HepG2 (cell line): ENCODE measurements around the gene SPRTN. TPM values are rescaled to one million over a fixed set of nuclear protein-coding genes. Genes with fewer than 3 reads are reported as not detected.

Experiments
- ATAC-seq: fragments of 200-7000 bp; cut with Tn5 transposase; 3 replicates; pipeline ENCODE4 v1.9.1; 2020; ENCODE audit warnings: mild to moderate bottlenecking, moderate library complexity
- BruUV-seq: library from RNA; stranded (reverse); fragments of 400-500 nt; replicated peaks from 2 replicates; lab custom pipeline; 2021; lab: Mats Ljungman, UMichigan
- CTCF ChIA-PET: fragments of 300-600 bp; formaldehyde crosslinking; extraction: SDS; loops from one replicate; lab custom pipeline; 2021; ENCODE audit warnings: low total read pairs, inconsistent platforms, low intra/inter-chr PET ratio; lab: Yijun Ruan, JAX
- POLR2A ChIA-PET: fragments of 350-600 bp; sonication (Branson Sonifier 250); formaldehyde crosslinking; loops from one replicate; lab custom pipeline; 2020; ENCODE audit warnings: antibody characterized with exemption, inconsistent platforms; lab: Yijun Ruan, JAX
- DNase-seq: peaks from one replicate; pipeline ENCODE4 v3.0.0-alpha.2; 2015; ENCODE audit warnings: low spot score
- FAIRE-seq: peaks from 3 replicates; lab custom pipeline; 2011; peaks lifted over from hg19 to GRCh38; lab: Jason Lieb, UNC
- H2AFZ ChIP-seq: one replicate; pipeline ENCODE4 v1.6.1; 2011; ENCODE audit warnings: low read length, inconsistent platforms
- H3K27ac ChIP-seq: fragments of 300-600 bp; 3 replicates; pipeline ENCODE4 v1.8.0; 2011; ENCODE audit warnings: mixed run types, mild to moderate bottlenecking, mixed read lengths, low read length, inconsistent platforms; ENCODE audit not compliant: insufficient read depth; ENCODE audit errors: extremely low read length
- H3K27me3 ChIP-seq, 2 experiments: fragments of 200-600 bp in 1 of 2; 2 replicates in 1 of 2; 3 replicates in 1 of 2; pipeline versions ENCODE4 v1.6.0 to v1.8.0; 2011; ENCODE audit warnings: low read length in 2 of 2, mild to moderate bottlenecking in 2 of 2, moderate library complexity in 2 of 2, inconsistent platforms in 1 of 2; ENCODE audit not compliant: insufficient read depth in 2 of 2, control insufficient read depth in 1 of 2
- H3K36me3 ChIP-seq, 2 experiments: fragments of 200-600 bp in 1 of 2; replicated peaks in 1 of 2; 2 replicates in 1 of 2; 3 replicates in 1 of 2; pipeline versions ENCODE4 v1.5.1 to v1.8.0; 2011; ENCODE audit warnings: low read length in 2 of 2, inconsistent platforms in 1 of 2; ENCODE audit not compliant: insufficient read depth in 2 of 2, control insufficient read depth in 1 of 2
- H3K4me1 ChIP-seq: 2 replicates; pipeline ENCODE4 v1.5.1; 2012; ENCODE audit warnings: low read length, inconsistent platforms; ENCODE audit not compliant: insufficient read depth
- H3K4me2 ChIP-seq: 2 replicates; pipeline ENCODE4 v1.6.0; 2011; ENCODE audit warnings: low read depth, low read length, inconsistent platforms
- H3K4me3 ChIP-seq, 3 experiments: fragments of 200-600 bp in 1 of 3; sonication (generic), shearing (Covaris generic) in 1 of 3; replicated peaks in 1 of 3; 2 replicates each; pipeline ENCODE4 v1.5.1; 2011 to 2016; ENCODE audit warnings: low read length in 3 of 3, inconsistent platforms in 2 of 3, low read depth in 2 of 3, mild to moderate bottlenecking in 2 of 3, control low read depth in 1 of 3, mixed read lengths in 1 of 3; ENCODE audit not compliant: insufficient read depth in 1 of 3
- H3K79me2 ChIP-seq: one replicate; pipeline ENCODE4 v1.6.1; 2011; ENCODE audit warnings: low read length, inconsistent platforms; ENCODE audit not compliant: insufficient read depth
- H3K9ac ChIP-seq: 2 replicates; pipeline ENCODE4 v1.6.0; 2011; ENCODE audit warnings: mild to moderate bottlenecking, low read depth, low read length, inconsistent platforms; ENCODE audit not compliant: insufficient read depth
- H3K9me3 ChIP-seq: 2 replicates; pipeline ENCODE4 v1.5.1; 2012; ENCODE audit warnings: mild to moderate bottlenecking, low read length
- H4K20me1 ChIP-seq: 2 replicates; pipeline ENCODE4 v1.6.0; 2011; ENCODE audit warnings: inconsistent platforms, mild to moderate bottlenecking, low read length, moderate library complexity; ENCODE audit not compliant: insufficient read depth
- ETV6 ChIP-seq: sonication (generic); formaldehyde crosslinking; conservative IDR thresholded peaks from 2 replicates; pipeline ENCODE4 v1.4.0; 2020; ENCODE audit warnings: missing genetic modification reagents
- GABPA ChIP-seq, 2 experiments: IDR thresholded peaks; 2 replicates each; pipeline ENCODE4 v1.6.1; 2011 to 2016; ENCODE audit warnings: low read depth in 2 of 2, low read length in 1 of 2, missing biosample characterization in 1 of 2, missing genetic modification characterization in 1 of 2
- HNRNPLL ChIP-seq: fragments of 200-400 bp; formaldehyde crosslinking; IDR thresholded peaks from 2 replicates; pipeline ENCODE4 v1.6.1; 2017; ENCODE audit warnings: mild to moderate bottlenecking, low read depth, low read length; ENCODE audit not compliant: poor library complexity, severe bottlenecking
- JARID2 ChIP-seq: sonication (generic); formaldehyde crosslinking; IDR thresholded peaks from 2 replicates; pipeline ENCODE4 v1.8.1; 2023; ENCODE audit warnings: missing genetic modification reagents, inconsistent platforms; ENCODE audit not compliant: insufficient replicate concordance
- ONECUT2 ChIP-seq: sonication (generic); formaldehyde crosslinking; IDR thresholded peaks from 2 replicates; pipeline ENCODE4 v1.4.0; 2020; ENCODE audit warnings: missing genetic modification reagents
- PAF1 ChIP-seq: IDR thresholded peaks from 2 replicates; pipeline ENCODE4 v1.6.1; 2016; ENCODE audit warnings: missing genetic modification reagents, missing compliant biosample characterization
- PHF8 ChIP-seq: sonication (generic); formaldehyde crosslinking; IDR thresholded peaks from 2 replicates; pipeline ENCODE4 v1.5.0; 2020; ENCODE audit warnings: missing genetic modification reagents
- ZFP82 ChIP-seq: sonication (generic); formaldehyde crosslinking; IDR thresholded peaks from 2 replicates; pipeline ENCODE4 v1.5.1; 2020; ENCODE audit warnings: mild to moderate bottlenecking, missing genetic modification reagents, borderline replicate concordance
- ZNF496 ChIP-seq: sonication (generic); formaldehyde crosslinking; IDR thresholded peaks from 2 replicates; pipeline ENCODE4 v1.8.1; 2023; ENCODE audit warnings: mild to moderate bottlenecking, moderate library complexity, missing genetic modification reagents; ENCODE audit not compliant: insufficient replicate concordance
- ZNF768 ChIP-seq: sonication (generic); formaldehyde crosslinking; IDR thresholded peaks from 2 replicates; pipeline ENCODE4 v1.4.0; 2020; ENCODE audit warnings: missing genetic modification reagents
- WGBS: methylation state at CpG from one replicate; pipeline ENCODE4 v1.1.6; 2017; ENCODE audit warnings: low lambda C conversion rate; 5-methylcytosine and 5-hydroxymethylcytosine counted together
- in situ Hi-C: cut with HindIII; loops from 2 replicates; pipeline ENCODE4 v1.10.0; 2017; ENCODE audit warnings: low pct_unique_long_range_greater_than_20kb; ENCODE audit not compliant: extremely low pct_ligation_motif_present
- intact Hi-C: fragments of 100-400 bp; cut with micrococcal nuclease; formaldehyde crosslinking; loops from one replicate; pipeline ENCODE4 v1.10.0; 2022; ENCODE audit not compliant: unreplicated experiment
- polyA plus RNA-seq, 8 experiments: library from polyadenylated mRNA; depleted of rRNA in 3 of 8; stranded (reverse) in 7 of 8; unstranded in 1 of 8; fragments of >200 nt; fragmentation: Illumina TruSeq in 4 of 8; extraction: Trizol in 4 of 8; gene quantifications; 2 replicates each; pipeline versions ENCODE4 v1.2.1 to v1.2.3, GENCODE V29; 2011 to 2016; ENCODE audit warnings: low read depth in 4 of 8, missing spikeins in 1 of 8, mixed read lengths in 1 of 8; ENCODE audit not compliant: insufficient read depth in 1 of 8
- total RNA-seq, 5 experiments: library from RNA; depleted of rRNA; stranded (reverse); fragments of >200 nt; fragmentation: Illumina TruSeq; extraction: Trizol; gene quantifications; 2 replicates each; pipeline ENCODE4 v1.2.3, GENCODE V29; 2016; ENCODE audit warnings: low read depth in 1 of 5
- TF ChIP-seq, protein P1 (sequence below): sonication (generic); formaldehyde crosslinking; IDR thresholded peaks from 2 replicates; pipeline ENCODE4 v1.5.1; 2020; ENCODE audit warnings: missing genetic modification reagents, mild to moderate bottlenecking, borderline replicate concordance
- TF ChIP-seq, protein P2 (sequence below): sonication (generic); IDR thresholded peaks from 2 replicates; pipeline ENCODE4 v1.6.1; 2016; ENCODE audit warnings: low read depth, borderline replicate concordance
- TF ChIP-seq, protein P3 (sequence below): sonication (generic); formaldehyde crosslinking; IDR thresholded peaks from 2 replicates; pipeline ENCODE4 v1.9.0; 2021; ENCODE audit warnings: missing genetic modification reagents, borderline replicate concordance
- TF ChIP-seq, protein P4 (sequence below): sonication (generic); formaldehyde crosslinking; conservative IDR thresholded peaks from 2 replicates; pipeline ENCODE4 v1.4.0; 2020; ENCODE audit warnings: missing genetic modification reagents

SPRTN gene
- total and polyA plus RNA-seq, 2 of the 13 experiments (the other 11 are each of a cell fraction or from before 2014, with no cell fraction given): 4.2 to 15.2 TPM

DNA sequence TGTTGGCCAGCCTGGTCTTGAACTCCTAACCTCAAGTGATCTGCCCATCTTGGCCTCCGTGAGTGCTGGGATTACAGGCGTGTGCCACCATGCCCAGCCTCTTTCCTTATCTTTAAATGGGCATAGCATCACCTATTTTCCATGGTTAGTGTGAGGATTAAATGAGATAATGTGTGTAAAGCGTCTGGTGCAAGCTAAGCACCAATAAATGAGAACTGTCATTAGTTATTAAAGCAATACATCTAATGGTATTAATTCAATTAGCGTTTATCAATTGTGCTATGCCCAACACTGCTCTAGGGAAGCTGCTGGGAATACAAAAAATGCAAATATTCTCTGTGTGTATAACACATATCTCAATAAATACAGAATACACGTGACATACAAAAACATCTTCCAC lies 10.5 kb upstream of the SPRTN start (continued):
- TF ChIP-seq, protein P1, sequence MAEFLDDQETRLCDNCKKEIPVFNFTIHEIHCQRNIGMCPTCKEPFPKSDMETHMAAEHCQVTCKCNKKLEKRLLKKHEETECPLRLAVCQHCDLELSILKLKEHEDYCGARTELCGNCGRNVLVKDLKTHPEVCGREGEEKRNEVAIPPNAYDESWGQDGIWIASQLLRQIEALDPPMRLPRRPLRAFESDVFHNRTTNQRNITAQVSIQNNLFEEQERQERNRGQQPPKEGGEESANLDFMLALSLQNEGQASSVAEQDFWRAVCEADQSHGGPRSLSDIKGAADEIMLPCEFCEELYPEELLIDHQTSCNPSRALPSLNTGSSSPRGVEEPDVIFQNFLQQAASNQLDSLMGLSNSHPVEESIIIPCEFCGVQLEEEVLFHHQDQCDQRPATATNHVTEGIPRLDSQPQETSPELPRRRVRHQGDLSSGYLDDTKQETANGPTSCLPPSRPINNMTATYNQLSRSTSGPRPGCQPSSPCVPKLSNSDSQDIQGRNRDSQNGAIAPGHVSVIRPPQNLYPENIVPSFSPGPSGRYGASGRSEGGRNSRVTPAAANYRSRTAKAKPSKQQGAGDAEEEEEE (CRISPR knock-in tag): no peak
- TF ChIP-seq, protein P2, sequence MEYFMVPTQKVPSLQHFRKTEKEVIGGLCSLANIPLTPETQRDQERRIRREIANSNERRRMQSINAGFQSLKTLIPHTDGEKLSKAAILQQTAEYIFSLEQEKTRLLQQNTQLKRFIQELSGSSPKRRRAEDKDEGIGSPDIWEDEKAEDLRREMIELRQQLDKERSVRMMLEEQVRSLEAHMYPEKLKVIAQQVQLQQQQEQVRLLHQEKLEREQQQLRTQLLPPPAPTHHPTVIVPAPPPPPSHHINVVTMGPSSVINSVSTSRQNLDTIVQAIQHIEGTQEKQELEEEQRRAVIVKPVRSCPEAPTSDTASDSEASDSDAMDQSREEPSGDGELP: no peak

DNA sequence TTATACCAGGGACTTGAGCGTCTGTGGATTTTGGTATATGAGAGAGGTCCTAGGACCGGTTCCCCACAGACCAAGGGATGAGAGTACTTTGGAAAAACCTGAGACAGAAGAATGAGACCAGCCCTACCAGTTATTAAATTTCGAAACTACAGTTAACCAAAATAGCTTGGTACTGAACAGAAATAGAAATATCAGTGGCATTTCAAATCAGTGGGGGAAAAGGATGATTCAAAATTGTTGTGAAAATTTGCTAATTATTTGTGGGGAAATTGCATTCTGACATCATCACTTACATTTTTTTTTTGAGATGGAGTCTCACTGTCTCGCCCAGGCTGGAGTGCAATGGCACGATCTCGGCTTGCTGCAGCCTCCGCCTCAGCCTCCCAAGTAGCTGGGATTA lies 8.6 kb upstream of the SPRTN start:
- CTCF ChIA-PET: no interaction called here
- FAIRE-seq (no peak), ATAC-seq (no peak), DNase-seq (no peak)
- POLR2A ChIA-PET: no interaction called here
- H3K4me2 ChIP-seq: no peak overlapping the region
- peaks cover 23% of the 10 kb centered on the region for H3K79me2 ChIP-seq
- H2AFZ ChIP-seq: no peak overlapping the region
- H3K9me3 ChIP-seq: no peaks in the 10 kb centered on the region
- no peak overlapping the region for H3K27ac ChIP-seq
- in situ Hi-C loops (no loop called here), intact Hi-C loops (no loop called here)
- no TSS peak for BruUV-seq
- H3K4me1 ChIP-seq: peaks cover 20% of the 10 kb centered on the region
- no peak overlapping the region for H3K4me3 ChIP-seq
- WGBS: 92% methylated on average over 7 of the region's 7 CpGs
- H3K9ac ChIP-seq: no peak overlapping the region
- no peaks in the 10 kb centered on the region for H3K27me3 ChIP-seq
- H3K36me3 ChIP-seq: no peaks in the 10 kb centered on the region
- H4K20me1 ChIP-seq: no peaks in the 10 kb centered on the region; the same call in 1 of the 2 replicates
- TF ChIP-seq ETV6 (CRISPR knock-in tag) (no peak), PAF1 (CRISPR knock-in tag) (no peak), GABPA (IDR thresholded peaks at IDR 0.05; ENCODE audit: low read depth, low read length) (no peak), GABPA (CRISPR knock-in tag; IDR thresholded peaks at IDR 0.05; ENCODE audit: low read depth) (no peak), ZFP82 (CRISPR knock-in tag) (no peak), HNRNPLL (no peak), PHF8 (no peak), ONECUT2 (CRISPR knock-in tag) (no peak), JARID2 (CRISPR knock-in tag) (no peak), ZNF496 (CRISPR knock-in tag) (no peak), ZNF768 (no peak)
- TF ChIP-seq, protein P3, sequence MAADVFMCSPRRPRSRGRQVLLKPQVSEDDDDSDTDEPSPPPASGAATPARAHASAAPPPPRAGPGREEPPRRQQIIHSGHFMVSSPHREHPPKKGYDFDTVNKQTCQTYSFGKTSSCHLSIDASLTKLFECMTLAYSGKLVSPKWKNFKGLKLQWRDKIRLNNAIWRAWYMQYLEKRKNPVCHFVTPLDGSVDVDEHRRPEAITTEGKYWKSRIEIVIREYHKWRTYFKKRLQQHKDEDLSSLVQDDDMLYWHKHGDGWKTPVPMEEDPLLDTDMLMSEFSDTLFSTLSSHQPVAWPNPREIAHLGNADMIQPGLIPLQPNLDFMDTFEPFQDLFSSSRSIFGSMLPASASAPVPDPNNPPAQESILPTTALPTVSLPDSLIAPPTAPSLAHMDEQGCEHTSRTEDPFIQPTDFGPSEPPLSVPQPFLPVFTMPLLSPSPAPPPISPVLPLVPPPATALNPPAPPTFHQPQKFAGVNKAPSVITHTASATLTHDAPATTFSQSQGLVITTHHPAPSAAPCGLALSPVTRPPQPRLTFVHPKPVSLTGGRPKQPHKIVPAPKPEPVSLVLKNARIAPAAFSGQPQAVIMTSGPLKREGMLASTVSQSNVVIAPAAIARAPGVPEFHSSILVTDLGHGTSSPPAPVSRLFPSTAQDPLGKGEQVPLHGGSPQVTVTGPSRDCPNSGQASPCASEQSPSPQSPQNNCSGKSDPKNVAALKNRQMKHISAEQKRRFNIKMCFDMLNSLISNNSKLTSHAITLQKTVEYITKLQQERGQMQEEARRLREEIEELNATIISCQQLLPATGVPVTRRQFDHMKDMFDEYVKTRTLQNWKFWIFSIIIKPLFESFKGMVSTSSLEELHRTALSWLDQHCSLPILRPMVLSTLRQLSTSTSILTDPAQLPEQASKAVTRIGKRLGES (CRISPR knock-in tag): no peak
- TF ChIP-seq, protein P4, sequence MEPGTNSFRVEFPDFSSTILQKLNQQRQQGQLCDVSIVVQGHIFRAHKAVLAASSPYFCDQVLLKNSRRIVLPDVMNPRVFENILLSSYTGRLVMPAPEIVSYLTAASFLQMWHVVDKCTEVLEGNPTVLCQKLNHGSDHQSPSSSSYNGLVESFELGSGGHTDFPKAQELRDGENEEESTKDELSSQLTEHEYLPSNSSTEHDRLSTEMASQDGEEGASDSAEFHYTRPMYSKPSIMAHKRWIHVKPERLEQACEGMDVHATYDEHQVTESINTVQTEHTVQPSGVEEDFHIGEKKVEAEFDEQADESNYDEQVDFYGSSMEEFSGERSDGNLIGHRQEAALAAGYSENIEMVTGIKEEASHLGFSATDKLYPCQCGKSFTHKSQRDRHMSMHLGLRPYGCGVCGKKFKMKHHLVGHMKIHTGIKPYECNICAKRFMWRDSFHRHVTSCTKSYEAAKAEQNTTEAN: no peak
